WTC11 (cell line): ENCODE results near the gene CTRB1. TPM values are rescaled to one million over a fixed set of nuclear protein-coding genes. Genes with fewer than 3 reads are reported as not detected.

Experiments used
- ATAC-seq: fragments of 200-7000 bp; cut with Tn5 transposase; 2 replicates; pipeline ENCODE4 v1.10.0; 2021; ENCODE audit warnings: mild to moderate bottlenecking, moderate library complexity
- CTCF ChIA-PET: fragments of 300-600 bp; sonication (Branson Sonifier 250); formaldehyde crosslinking; loops from one replicate; lab custom pipeline; 2021; ENCODE audit warnings: antibody characterized with exemption; lab: Charles Lee
- POLR2A ChIA-PET: fragments of 350-600 bp; sonication (Branson Sonifier 250); formaldehyde crosslinking; loops from one replicate; lab custom pipeline; 2021; ENCODE audit warnings: antibody characterized with exemption; lab: Charles Lee
- DNase-seq: peaks from one replicate; pipeline ENCODE4 v3.0.0; 2021; ENCODE audit warnings: low spot score
- H3K27ac Mint-ChIP-seq: 2 replicates; pipeline ENCODE4 v1.8.0; 2021; ENCODE audit warnings: mixed read lengths
- H3K27me3 Mint-ChIP-seq: 2 replicates; pipeline ENCODE4 v1.8.0; 2021; ENCODE audit warnings: low read depth, mild to moderate bottlenecking, moderate library complexity, mixed read lengths
- H3K36me3 Mint-ChIP-seq: 2 replicates; pipeline ENCODE4 v1.8.0; 2021; ENCODE audit warnings: mixed read lengths
- H3K4me1 Mint-ChIP-seq: 2 replicates; pipeline ENCODE4 v1.8.0; 2022; ENCODE audit warnings: mixed read lengths
- H3K4me3 Mint-ChIP-seq: 2 replicates; pipeline ENCODE4 v1.8.0; 2021; ENCODE audit warnings: mild to moderate bottlenecking, moderate library complexity, mixed read lengths
- H3K9me3 Mint-ChIP-seq: 2 replicates; pipeline ENCODE4 v1.8.0; 2021; ENCODE audit warnings: mixed read lengths
- ARID4B ChIP-seq: sonication (generic); formaldehyde crosslinking; IDR thresholded peaks from 2 replicates; pipeline ENCODE4 v1.8.0; 2023; ENCODE audit warnings: missing genetic modification reagents, mild to moderate bottlenecking, borderline replicate concordance
- ATF3 ChIP-seq: sonication (generic); formaldehyde crosslinking; conservative IDR thresholded peaks from 2 replicates; pipeline ENCODE4 v1.8.1; 2022; ENCODE audit warnings: mild to moderate bottlenecking, missing genetic modification reagents
- CREM ChIP-seq: sonication (generic); formaldehyde crosslinking; IDR thresholded peaks from 2 replicates; pipeline ENCODE4 v1.8.1; 2022; ENCODE audit warnings: mild to moderate bottlenecking, missing genetic modification reagents, moderate library complexity
- E2F4 ChIP-seq: sonication (generic); formaldehyde crosslinking; IDR thresholded peaks from 2 replicates; pipeline ENCODE4 v1.8.1; 2022; ENCODE audit warnings: low read depth, mild to moderate bottlenecking, moderate library complexity, missing genetic modification reagents, borderline replicate concordance
- FOXP1 ChIP-seq: sonication (generic); formaldehyde crosslinking; IDR thresholded peaks from 2 replicates; pipeline ENCODE4 v1.8.0; 2022; ENCODE audit warnings: missing genetic modification reagents, mild to moderate bottlenecking, moderate library complexity, borderline replicate concordance
- HMGXB4 ChIP-seq: sonication (generic); formaldehyde crosslinking; IDR thresholded peaks from 2 replicates; pipeline ENCODE4 v1.8.1; 2023; ENCODE audit warnings: mild to moderate bottlenecking, moderate library complexity, missing genetic modification reagents
- NR1H2 ChIP-seq: sonication (generic); formaldehyde crosslinking; IDR thresholded peaks from 2 replicates; pipeline ENCODE4 v1.9.0; 2021; ENCODE audit warnings: mild to moderate bottlenecking, moderate library complexity, missing genetic modification reagents
- RELA ChIP-seq: sonication (generic); formaldehyde crosslinking; IDR thresholded peaks from 2 replicates; pipeline ENCODE4 v1.8.1; 2022; ENCODE audit warnings: missing genetic modification reagents, mild to moderate bottlenecking, borderline replicate concordance
- RORB ChIP-seq: fragments of 250-450 bp; sonication (Bioruptor Pico); IDR thresholded peaks from 2 replicates; pipeline ENCODE4 v1.9.0; 2021; ENCODE audit warnings: mild to moderate bottlenecking
- SOX15 ChIP-seq: fragments of 250-450 bp; sonication (Bioruptor Pico); IDR thresholded peaks from 2 replicates; pipeline ENCODE4 v1.9.0; 2021; ENCODE audit warnings: mild to moderate bottlenecking
- USF2 ChIP-seq: sonication (generic); formaldehyde crosslinking; IDR thresholded peaks from 2 replicates; pipeline ENCODE4 v1.8.1; 2023; ENCODE audit warnings: mild to moderate bottlenecking, missing genetic modification reagents, moderate library complexity
- ZNF121 ChIP-seq: sonication (generic); formaldehyde crosslinking; IDR thresholded peaks from 2 replicates; pipeline ENCODE4 v1.8.0; 2023; ENCODE audit warnings: missing genetic modification reagents
- ZNF232 ChIP-seq: sonication (generic); formaldehyde crosslinking; IDR thresholded peaks from 2 replicates; pipeline ENCODE4 v1.8.0; 2022; ENCODE audit warnings: mild to moderate bottlenecking, missing genetic modification reagents
- ZNF423 ChIP-seq: fragments of 250-450 bp; sonication (Bioruptor Pico); IDR thresholded peaks from 2 replicates; pipeline ENCODE4 v2.1.2; 2022; ENCODE audit warnings: mild to moderate bottlenecking, moderate library complexity
- ZNF671 ChIP-seq: fragments of 250-450 bp; sonication (Bioruptor Pico); IDR thresholded peaks from 2 replicates; pipeline ENCODE4 v1.8.0; 2021; ENCODE audit warnings: mild to moderate bottlenecking
- total RNA-seq: library from RNA; stranded (reverse); gene quantifications from 3 replicates; pipeline ENCODE4 v1.2.3, GENCODE V29; 2021

The CTRB1 gene
- total RNA-seq, 1 experiment from 2014 or later = 3.9 TPM

GRCh38 chr16:75228143-75228976 is 9.6 kb downstream of the CTRB1 start:
- ATAC-seq (no peak), DNase-seq (no peak)
- no peak for TF ChIP-seq RORB (CRISPR knock-in tag)
- TF ChIP-seq NR1H2 (CRISPR knock-in tag) = no peak
- TF ChIP-seq SOX15 (CRISPR knock-in tag) = no peak
- TF ChIP-seq USF2 (CRISPR knock-in tag) = no peak
- no peak for TF ChIP-seq ZNF232 (CRISPR knock-in tag)
- TF ChIP-seq ZNF671 (CRISPR knock-in tag) = no peak
- TF ChIP-seq E2F4 (CRISPR knock-in tag) = no peak
- no peak for TF ChIP-seq ARID4B (CRISPR knock-in tag)
- no peak for TF ChIP-seq HMGXB4 (CRISPR knock-in tag)
- no peak for TF ChIP-seq FOXP1 (CRISPR knock-in tag)
- no peak for TF ChIP-seq ZNF121
- TF ChIP-seq ATF3 (CRISPR knock-in tag) = no peak
- no peak for TF ChIP-seq CREM (CRISPR knock-in tag)
- no peak for TF ChIP-seq RELA (CRISPR knock-in tag)
- TF ChIP-seq ZNF423 = no peak
- H3K27me3 Mint-ChIP-seq = no peaks in the 10 kb centered on the region
- H3K4me3 Mint-ChIP-seq = no peak overlapping the region
- CTCF ChIA-PET = interaction anchor here (1.2 to 1.5 kb wide), 2 partner anchors 29 to 51 kb away, joined by 3 to 4 read pairs; no protein-coding TSS in a partner anchor
- H3K27ac Mint-ChIP-seq = no peak overlapping the region
- POLR2A ChIA-PET = interaction anchor here (0.9 to 1.4 kb wide), 3 partner anchors 20 to 25 kb away, joined by 4 read pairs; no protein-coding TSS in a partner anchor
- no peaks in the 10 kb centered on the region for H3K9me3 Mint-ChIP-seq
- peaks cover 27% of the 10 kb centered on the region for H3K36me3 Mint-ChIP-seq
- H3K4me1 Mint-ChIP-seq = peaks cover 3% of the 10 kb centered on the region; the same call in 1 of the 2 replicates
